ENCODE measurements around the gene CLIC1. TPM values are rescaled to one million over a fixed set of nuclear protein-coding genes. Genes with fewer than 3 reads are reported as not detected.

CLIC1 gene
- total RNA-seq, 1 experiment from 2014 or later: 914 TPM

Small RNAs within 50 kb of the gene (small RNA-seq; reads per million reads assigned to genes)
- gene LY6G6D (not detected), gene MIR4646 (not detected), gene MSH5-SAPCD1 (not detected), gene RF00019 (not detected), gene RNU6-850P (not detected), gene SAPCD1 (not detected)

Other genes starting within 250 kb of the CLIC1 start
- 0.66 and 0.89 TPM in 2 replicates for gene MICB, start 238.4 kb downstream of the CLIC1 start, total RNA-seq (2014; rRNA removed; shearing (Covaris generic))
- not detected in 2 replicates for gene MCCD1, start 207.6 kb downstream of the CLIC1 start, total RNA-seq (2014; rRNA removed; shearing (Covaris generic))
- 685 and 711 TPM in 2 replicates for gene DDX39B, start 194.5 kb downstream of the CLIC1 start, total RNA-seq (2014; rRNA removed; shearing (Covaris generic))
- not detected in 2 replicates for gene ATP6V1G2, start 189.9 kb downstream of the CLIC1 start, total RNA-seq (2014; rRNA removed; shearing (Covaris generic))
- 26.4 and 29.2 TPM in 2 replicates for gene NFKBIL1, start 188.9 kb downstream of the CLIC1 start, total RNA-seq (2014; rRNA removed; shearing (Covaris generic))
- not detected in 2 replicates for gene LTA, start 164.2 kb downstream of the CLIC1 start, total RNA-seq (2014; rRNA removed; shearing (Covaris generic))
- gene TNF, start 161.0 kb downstream of the CLIC1 start, total RNA-seq (2014; rRNA removed; shearing (Covaris generic)): 0.08 TPM in 1 of 2 replicates, not detected in the other
- gene LTB, start 154.1 kb downstream of the CLIC1 start, total RNA-seq (2014; rRNA removed; shearing (Covaris generic)): 0.13 TPM in 1 of 2 replicates, not detected in the other
- gene LST1, start 150.3 kb downstream of the CLIC1 start, total RNA-seq (2014; rRNA removed; shearing (Covaris generic)): not detected in 2 replicates
- gene NCR3, start 143.5 kb downstream of the CLIC1 start, total RNA-seq (2014; rRNA removed; shearing (Covaris generic)): not detected in 2 replicates
- gene AIF1, start 121.3 kb downstream of the CLIC1 start, total RNA-seq (2014; rRNA removed; shearing (Covaris generic)): not detected in 2 replicates
- 128 and 172 TPM in 2 replicates for gene PRRC2A, start 115.8 kb downstream of the CLIC1 start, total RNA-seq (2014; rRNA removed; shearing (Covaris generic))
- gene BAG6, start 83.9 kb downstream of the CLIC1 start, total RNA-seq (2014; rRNA removed; shearing (Covaris generic)): 307 and 336 TPM in 2 replicates
- 1.8 and 4.2 TPM in 2 replicates for gene APOM, start 80.6 kb downstream of the CLIC1 start, total RNA-seq (2014; rRNA removed; shearing (Covaris generic))
- 24.7 and 29.1 TPM in 2 replicates for gene C6orf47, start 75.8 kb downstream of the CLIC1 start, total RNA-seq (2014; rRNA removed; shearing (Covaris generic))
- 11.7 and 17.2 TPM in 2 replicates for gene GPANK1, start 71.5 kb downstream of the CLIC1 start, total RNA-seq (2014; rRNA removed; shearing (Covaris generic))
- gene CSNK2B, start 70.5 kb downstream of the CLIC1 start, total RNA-seq (2014; rRNA removed; shearing (Covaris generic)): 219 and 225 TPM in 2 replicates
- 3.5 and 3.6 TPM in 2 replicates for gene LY6G5B, start 66.6 kb downstream of the CLIC1 start, total RNA-seq (2014; rRNA removed; shearing (Covaris generic))
- gene LY6G5C, start 55.5 kb downstream of the CLIC1 start, total RNA-seq (2014; rRNA removed; shearing (Covaris generic)): 0.76 and 2.1 TPM in 2 replicates
- 32.5 and 37.9 TPM in 2 replicates for gene ABHD16A, start 33.2 kb downstream of the CLIC1 start, total RNA-seq (2014; rRNA removed; shearing (Covaris generic))
- gene LY6G6F, start 29.7 kb downstream of the CLIC1 start, total RNA-seq (2014; rRNA removed; shearing (Covaris generic)): not detected in 2 replicates
- not detected in 2 replicates for gene LY6G6D, start 21.2 kb downstream of the CLIC1 start, total RNA-seq (2014; rRNA removed; shearing (Covaris generic))
- not detected in 2 replicates for gene LY6G6C, start 14.8 kb downstream of the CLIC1 start, total RNA-seq (2014; rRNA removed; shearing (Covaris generic))
- gene MPIG6B, start 13.2 kb downstream of the CLIC1 start, total RNA-seq (2014; rRNA removed; shearing (Covaris generic)): 0.18 TPM in 1 of 2 replicates, not detected in the other
- 107 and 116 TPM in 2 replicates for gene DDAH2, start 7.2 kb downstream of the CLIC1 start, total RNA-seq (2014; rRNA removed; shearing (Covaris generic))
- 19.6 and 20.9 TPM in 2 replicates for gene MSH5, start 3.5 kb upstream of the CLIC1 start, total RNA-seq (2014; rRNA removed; shearing (Covaris generic))
- gene SAPCD1, start 26.1 kb upstream of the CLIC1 start, total RNA-seq (2014; rRNA removed; shearing (Covaris generic)): 6.3 and 11.6 TPM in 2 replicates
- 5.6 and 11.2 TPM in 2 replicates for gene VWA7, start 40.8 kb upstream of the CLIC1 start, total RNA-seq (2014; rRNA removed; shearing (Covaris generic))
- 128 and 138 TPM in 2 replicates for gene VARS1, start 59.2 kb upstream of the CLIC1 start, total RNA-seq (2014; rRNA removed; shearing (Covaris generic))
- gene LSM2, start 70.4 kb upstream of the CLIC1 start, total RNA-seq (2014; rRNA removed; shearing (Covaris generic)): 77.4 and 93.6 TPM in 2 replicates
- gene HSPA1L, start 78.8 kb upstream of the CLIC1 start, total RNA-seq (2014; rRNA removed; shearing (Covaris generic)): 0.64 and 1.3 TPM in 2 replicates
- 379 and 403 TPM in 2 replicates for gene HSPA1A, start 79.0 kb upstream of the CLIC1 start, total RNA-seq (2014; rRNA removed; shearing (Covaris generic))
- gene HSPA1B, start 91.2 kb upstream of the CLIC1 start, total RNA-seq (2014; rRNA removed; shearing (Covaris generic)): 655 TPM in 2 replicates
- 82.3 and 87.1 TPM in 2 replicates for gene NEU1, start 126.3 kb upstream of the CLIC1 start, total RNA-seq (2014; rRNA removed; shearing (Covaris generic))
- gene SLC44A4, start 142.5 kb upstream of the CLIC1 start, total RNA-seq (2014; rRNA removed; shearing (Covaris generic)): 101 and 124 TPM in 2 replicates
- gene EHMT2, start 161.2 kb upstream of the CLIC1 start, total RNA-seq (2014; rRNA removed; shearing (Covaris generic)): 85.9 and 98.5 TPM in 2 replicates
- 12.6 and 13.6 TPM in 2 replicates for gene ZBTB12, start 165.6 kb upstream of the CLIC1 start, total RNA-seq (2014; rRNA removed; shearing (Covaris generic))
- gene C2, start 191.2 kb upstream of the CLIC1 start, total RNA-seq (2014; rRNA removed; shearing (Covaris generic)): 0.28 and 0.91 TPM in 2 replicates
- gene CFB, start 209.6 kb upstream of the CLIC1 start, total RNA-seq (2014; rRNA removed; shearing (Covaris generic)): 2.0 and 2.6 TPM in 2 replicates
- 85.4 and 103 TPM in 2 replicates for gene NELFE, start 222.4 kb upstream of the CLIC1 start, total RNA-seq (2014; rRNA removed; shearing (Covaris generic))
- 62.5 and 66.2 TPM in 2 replicates for gene SKIC2, start 222.6 kb upstream of the CLIC1 start, total RNA-seq (2014; rRNA removed; shearing (Covaris generic))
- 54.8 and 61.6 TPM in 2 replicates for gene DXO, start 235.6 kb upstream of the CLIC1 start, total RNA-seq (2014; rRNA removed; shearing (Covaris generic))
- gene C4A, start 245.5 kb upstream of the CLIC1 start, total RNA-seq (2014; rRNA removed; shearing (Covaris generic)): 0.57 and 1.9 TPM in 2 replicates

Data from HT-29 (cell line).